Measurements from ENCODE around the gene KCNJ4.

The KCNJ4 gene

GRCh38 chr22:38453066-38453672 lies 1.8 kb downstream of the KCNJ4 start:
- no peak for DNase-seq (ENCODE audit: low spot score)
- in situ Hi-C loops (cut with MboI; ENCODE audit: low sequenced_read_pairs, unreplicated experiment), result no loop called here
- TF ChIP-seq CTCF (IDR thresholded peaks at IDR 0.05; ENCODE audit: borderline replicate concordance, control extremely low read depth, extremely low read depth, insufficient read depth, missing control alignments), result no peak

GRCh38 chr22:38452373-38453065 lies 2.5 kb downstream of the KCNJ4 start:
- no peak for TF ChIP-seq CTCF (IDR thresholded peaks at IDR 0.05; ENCODE audit: borderline replicate concordance, control extremely low read depth, extremely low read depth, insufficient read depth, missing control alignments)
- in situ Hi-C loops (cut with MboI; ENCODE audit: low sequenced_read_pairs, unreplicated experiment), result no loop called here
- no peak for DNase-seq (ENCODE audit: low spot score)

- in situ Hi-C loops (cut with MboI; ENCODE audit: low sequenced_read_pairs, unreplicated experiment), result no loop called here
- no peak for TF ChIP-seq CTCF (IDR thresholded peaks at IDR 0.05; ENCODE audit: borderline replicate concordance, control extremely low read depth, extremely low read depth, insufficient read depth, missing control alignments)
- no peak for DNase-seq (ENCODE audit: low spot score)
These were observed 3.1 kb downstream of the KCNJ4 start for GRCh38 chr22:38451864-38452263.

GRCh38 chr22:38451404-38451803 lies 3.6 kb downstream of the KCNJ4 start:
- TF ChIP-seq CTCF (IDR thresholded peaks at IDR 0.05; ENCODE audit: borderline replicate concordance, control extremely low read depth, extremely low read depth, insufficient read depth, missing control alignments), result no peak
- DNase-seq (ENCODE audit: low spot score), result no peak
- in situ Hi-C loops (cut with MboI; ENCODE audit: low sequenced_read_pairs, unreplicated experiment), result no loop called here

GRCh38 chr22:38450234-38450797 lies 4.7 kb downstream of the KCNJ4 start:
- no peak for DNase-seq (ENCODE audit: low spot score)
- no peak for TF ChIP-seq CTCF (IDR thresholded peaks at IDR 0.05; ENCODE audit: borderline replicate concordance, control extremely low read depth, extremely low read depth, insufficient read depth, missing control alignments)
- in situ Hi-C loops (cut with MboI; ENCODE audit: low sequenced_read_pairs, unreplicated experiment), result no loop called here

- DNase-seq (ENCODE audit: low spot score), result no peak
- in situ Hi-C loops (cut with MboI; ENCODE audit: low sequenced_read_pairs, unreplicated experiment), result no loop called here
- no peak for TF ChIP-seq CTCF (IDR thresholded peaks at IDR 0.05; ENCODE audit: borderline replicate concordance, control extremely low read depth, extremely low read depth, insufficient read depth, missing control alignments)
These were observed 5.2 kb downstream of the KCNJ4 start for GRCh38 chr22:38449776-38450175.

All from GM13976 (cell line).